WTC11 (cell line): Measurements from ENCODE around the gene HMGCL. TPM values are rescaled to one million over a fixed set of nuclear protein-coding genes. Genes with fewer than 3 reads are reported as not detected.

Experiments
- ATAC-seq: fragments of 200-7000 bp; cut with Tn5 transposase; 2 replicates; pipeline ENCODE4 v1.10.0; 2021; ENCODE audit warnings: mild to moderate bottlenecking, moderate library complexity
- CTCF ChIA-PET: fragments of 300-600 bp; sonication (Branson Sonifier 250); formaldehyde crosslinking; loops from one replicate; lab custom pipeline; 2021; ENCODE audit warnings: antibody characterized with exemption; lab: Charles Lee
- POLR2A ChIA-PET: fragments of 350-600 bp; sonication (Branson Sonifier 250); formaldehyde crosslinking; loops from one replicate; lab custom pipeline; 2021; ENCODE audit warnings: antibody characterized with exemption; lab: Charles Lee
- DNase-seq: peaks from one replicate; pipeline ENCODE4 v3.0.0; 2021; ENCODE audit warnings: low spot score
- H3K27ac Mint-ChIP-seq: 2 replicates; pipeline ENCODE4 v1.8.0; 2021; ENCODE audit warnings: mixed read lengths
- H3K27me3 Mint-ChIP-seq: 2 replicates; pipeline ENCODE4 v1.8.0; 2021; ENCODE audit warnings: low read depth, mild to moderate bottlenecking, moderate library complexity, mixed read lengths
- H3K36me3 Mint-ChIP-seq: 2 replicates; pipeline ENCODE4 v1.8.0; 2021; ENCODE audit warnings: mixed read lengths
- H3K4me1 Mint-ChIP-seq: 2 replicates; pipeline ENCODE4 v1.8.0; 2022; ENCODE audit warnings: mixed read lengths
- H3K4me3 Mint-ChIP-seq: 2 replicates; pipeline ENCODE4 v1.8.0; 2021; ENCODE audit warnings: mild to moderate bottlenecking, moderate library complexity, mixed read lengths
- H3K9me3 Mint-ChIP-seq: 2 replicates; pipeline ENCODE4 v1.8.0; 2021; ENCODE audit warnings: mixed read lengths
- CBFB ChIP-seq: sonication (generic); formaldehyde crosslinking; IDR thresholded peaks from 2 replicates; pipeline ENCODE4 v1.8.1; 2022; ENCODE audit warnings: mild to moderate bottlenecking, low read depth, missing genetic modification reagents
- EMX1 ChIP-seq: fragments of 250-450 bp; sonication (Bioruptor Pico); IDR thresholded peaks from 2 replicates; pipeline ENCODE4 v1.8.0; 2021; ENCODE audit warnings: mild to moderate bottlenecking
- FOXJ3 ChIP-seq: sonication (generic); formaldehyde crosslinking; IDR thresholded peaks from 2 replicates; pipeline ENCODE4 v1.9.0; 2021; ENCODE audit warnings: missing genetic modification reagents, mild to moderate bottlenecking, borderline replicate concordance
- FOXP1 ChIP-seq: sonication (generic); formaldehyde crosslinking; IDR thresholded peaks from 2 replicates; pipeline ENCODE4 v1.8.0; 2022; ENCODE audit warnings: missing genetic modification reagents, mild to moderate bottlenecking, moderate library complexity, borderline replicate concordance
- JUN ChIP-seq: sonication (generic); formaldehyde crosslinking; IDR thresholded peaks from 2 replicates; pipeline ENCODE4 v1.8.0; 2023; ENCODE audit warnings: mild to moderate bottlenecking, missing genetic modification reagents
- MXD4 ChIP-seq: fragments of 250-450 bp; sonication (Bioruptor Pico); IDR thresholded peaks from 2 replicates; pipeline ENCODE4 v1.8.0; 2021; ENCODE audit warnings: mild to moderate bottlenecking, moderate library complexity, borderline replicate concordance
- RORB ChIP-seq: fragments of 250-450 bp; sonication (Bioruptor Pico); IDR thresholded peaks from 2 replicates; pipeline ENCODE4 v1.9.0; 2021; ENCODE audit warnings: mild to moderate bottlenecking
- SP1 ChIP-seq: sonication (generic); formaldehyde crosslinking; conservative IDR thresholded peaks from 2 replicates; pipeline ENCODE4 v1.8.1; 2022; ENCODE audit warnings: missing genetic modification reagents
- TCF7 ChIP-seq: sonication (generic); formaldehyde crosslinking; IDR thresholded peaks from 2 replicates; pipeline ENCODE4 v1.8.0; 2022; ENCODE audit warnings: mild to moderate bottlenecking, low read depth, missing genetic modification reagents, moderate library complexity
- TEAD1 ChIP-seq: sonication (generic); formaldehyde crosslinking; IDR thresholded peaks from 2 replicates; pipeline ENCODE4 v1.8.0; 2022; ENCODE audit warnings: mild to moderate bottlenecking, missing genetic modification reagents
- ZNF232 ChIP-seq: sonication (generic); formaldehyde crosslinking; IDR thresholded peaks from 2 replicates; pipeline ENCODE4 v1.8.0; 2022; ENCODE audit warnings: mild to moderate bottlenecking, missing genetic modification reagents
- total RNA-seq: library from RNA; stranded (reverse); gene quantifications from 3 replicates; pipeline ENCODE4 v1.2.3, GENCODE V29; 2021
- TF ChIP-seq, protein P1 (sequence below): sonication (generic); formaldehyde crosslinking; IDR thresholded peaks from 2 replicates; pipeline ENCODE4 v1.8.1; 2023; ENCODE audit warnings: mild to moderate bottlenecking, missing genetic modification reagents, moderate library complexity
- TF ChIP-seq, protein P2 (sequence below): fragments of 200-600 bp; IDR thresholded peaks from 2 replicates; pipeline ENCODE4 v1.8.0; 2022; ENCODE audit warnings: antibody characterized with exemption
- TF ChIP-seq, protein P3 (sequence below): fragments of 250-450 bp; sonication (Bioruptor Pico); conservative IDR thresholded peaks from 2 replicates; pipeline ENCODE4 v1.9.0; 2021; ENCODE audit warnings: mild to moderate bottlenecking
- TF ChIP-seq, protein P4 (sequence below): sonication (generic); formaldehyde crosslinking; IDR thresholded peaks from 2 replicates; pipeline ENCODE4 v1.8.1; 2022; ENCODE audit warnings: missing genetic modification reagents, borderline replicate concordance
- TF ChIP-seq, protein P5 (sequence below): sonication (generic); formaldehyde crosslinking; conservative IDR thresholded peaks from 2 replicates; pipeline ENCODE4 v1.8.1; 2023; ENCODE audit warnings: mild to moderate bottlenecking, low read depth, missing genetic modification reagents, moderate library complexity
- TF ChIP-seq, protein P6 (sequence below): sonication (generic); formaldehyde crosslinking; IDR thresholded peaks from 2 replicates; pipeline ENCODE4 v1.8.0; 2022; ENCODE audit warnings: mild to moderate bottlenecking, missing genetic modification reagents
- TF ChIP-seq, protein P7 (sequence below): fragments of 250-450 bp; sonication (Bioruptor Pico); IDR thresholded peaks from 2 replicates; pipeline ENCODE4 v1.9.0; 2021; ENCODE audit warnings: mild to moderate bottlenecking, borderline replicate concordance

Gene HMGCL
- total RNA-seq, 1 experiment from 2014 or later, result 22.7 TPM

DNA sequence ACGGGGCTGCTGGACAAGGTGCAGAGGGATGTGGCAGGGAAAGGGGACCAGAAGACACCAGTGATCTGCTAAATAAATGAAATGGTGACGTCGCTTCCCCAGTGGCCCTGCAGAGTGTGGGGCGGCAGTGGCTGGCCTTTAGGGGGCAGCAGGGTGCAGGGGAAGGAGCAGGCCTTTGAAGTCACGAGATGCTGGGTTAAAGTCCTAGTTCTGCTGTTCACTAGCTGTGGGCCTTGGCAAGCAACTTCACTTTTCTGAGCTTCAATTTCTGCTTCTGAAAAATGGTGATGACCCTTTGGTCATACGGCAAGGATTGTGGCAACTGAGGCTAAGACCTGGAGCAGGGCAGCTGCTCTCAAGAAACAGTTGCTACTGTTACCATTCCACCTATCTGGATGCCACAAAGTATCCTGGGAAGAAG lies 15.5 kb downstream of the HMGCL start:
- Mint-ChIP-seq H3K9me3 (no peaks in the 10 kb centered on the region), H3K36me3 (peaks cover 6% of the 10 kb centered on the region; the same call in 1 of the 2 replicates), H3K4me1 (peaks cover 7% of the 10 kb centered on the region), H3K27ac (no peak overlapping the region), H3K27me3 (no peaks in the 10 kb centered on the region; the same call in 1 of the 2 replicates), H3K4me3 (no peak overlapping the region)
- TF ChIP-seq, protein P1, sequence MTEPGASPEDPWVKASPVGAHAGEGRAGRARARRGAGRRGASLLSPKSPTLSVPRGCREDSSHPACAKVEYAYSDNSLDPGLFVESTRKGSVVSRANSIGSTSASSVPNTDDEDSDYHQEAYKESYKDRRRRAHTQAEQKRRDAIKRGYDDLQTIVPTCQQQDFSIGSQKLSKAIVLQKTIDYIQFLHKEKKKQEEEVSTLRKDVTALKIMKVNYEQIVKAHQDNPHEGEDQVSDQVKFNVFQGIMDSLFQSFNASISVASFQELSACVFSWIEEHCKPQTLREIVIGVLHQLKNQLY (CRISPR knock-in tag), result no peak
- TF ChIP-seq, protein P2, sequence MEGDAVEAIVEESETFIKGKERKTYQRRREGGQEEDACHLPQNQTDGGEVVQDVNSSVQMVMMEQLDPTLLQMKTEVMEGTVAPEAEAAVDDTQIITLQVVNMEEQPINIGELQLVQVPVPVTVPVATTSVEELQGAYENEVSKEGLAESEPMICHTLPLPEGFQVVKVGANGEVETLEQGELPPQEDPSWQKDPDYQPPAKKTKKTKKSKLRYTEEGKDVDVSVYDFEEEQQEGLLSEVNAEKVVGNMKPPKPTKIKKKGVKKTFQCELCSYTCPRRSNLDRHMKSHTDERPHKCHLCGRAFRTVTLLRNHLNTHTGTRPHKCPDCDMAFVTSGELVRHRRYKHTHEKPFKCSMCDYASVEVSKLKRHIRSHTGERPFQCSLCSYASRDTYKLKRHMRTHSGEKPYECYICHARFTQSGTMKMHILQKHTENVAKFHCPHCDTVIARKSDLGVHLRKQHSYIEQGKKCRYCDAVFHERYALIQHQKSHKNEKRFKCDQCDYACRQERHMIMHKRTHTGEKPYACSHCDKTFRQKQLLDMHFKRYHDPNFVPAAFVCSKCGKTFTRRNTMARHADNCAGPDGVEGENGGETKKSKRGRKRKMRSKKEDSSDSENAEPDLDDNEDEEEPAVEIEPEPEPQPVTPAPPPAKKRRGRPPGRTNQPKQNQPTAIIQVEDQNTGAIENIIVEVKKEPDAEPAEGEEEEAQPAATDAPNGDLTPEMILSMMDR, result 0 out of 2 replicates have a peak, but pooled peaks have one; percentile 51
- CTCF ChIA-PET, result interaction anchor here (0.6 to 5.3 kb wide), 28 partner anchors 8 to 755 kb away, joined by 3 to 109 read pairs (median 8); partner anchors contain the start of genes CNR2, FUCA1, GALE and HMGCL
- ATAC-seq (peak; percentile 81), DNase-seq (peak; percentile 84)
- POLR2A ChIA-PET, result no interaction called here

DNA sequence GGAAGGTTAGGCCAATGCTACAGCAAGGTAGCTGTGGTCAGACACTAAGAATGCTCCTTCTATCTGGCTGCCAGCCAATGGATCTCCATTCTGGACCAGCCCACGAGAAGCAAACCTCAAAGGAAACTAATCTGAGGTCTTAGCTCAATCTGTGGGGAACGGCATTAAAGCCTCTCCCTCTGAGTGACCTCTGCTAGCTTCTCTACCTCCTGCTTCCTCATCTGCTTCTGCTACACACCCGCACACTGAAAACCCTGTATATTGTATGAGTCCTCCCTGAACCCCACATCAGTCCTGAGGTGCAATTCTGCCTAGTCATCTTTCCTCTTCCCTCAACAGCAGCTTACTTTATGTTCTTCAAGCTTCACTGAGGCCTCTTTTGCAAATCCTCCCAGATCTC lies 17.8 kb downstream of the HMGCL start:
- Mint-ChIP-seq H3K9me3 (no peaks in the 10 kb centered on the region), H3K27me3 (peaks cover 3% of the 10 kb centered on the region)
- ATAC-seq, result no peak
- TF ChIP-seq, protein P3, sequence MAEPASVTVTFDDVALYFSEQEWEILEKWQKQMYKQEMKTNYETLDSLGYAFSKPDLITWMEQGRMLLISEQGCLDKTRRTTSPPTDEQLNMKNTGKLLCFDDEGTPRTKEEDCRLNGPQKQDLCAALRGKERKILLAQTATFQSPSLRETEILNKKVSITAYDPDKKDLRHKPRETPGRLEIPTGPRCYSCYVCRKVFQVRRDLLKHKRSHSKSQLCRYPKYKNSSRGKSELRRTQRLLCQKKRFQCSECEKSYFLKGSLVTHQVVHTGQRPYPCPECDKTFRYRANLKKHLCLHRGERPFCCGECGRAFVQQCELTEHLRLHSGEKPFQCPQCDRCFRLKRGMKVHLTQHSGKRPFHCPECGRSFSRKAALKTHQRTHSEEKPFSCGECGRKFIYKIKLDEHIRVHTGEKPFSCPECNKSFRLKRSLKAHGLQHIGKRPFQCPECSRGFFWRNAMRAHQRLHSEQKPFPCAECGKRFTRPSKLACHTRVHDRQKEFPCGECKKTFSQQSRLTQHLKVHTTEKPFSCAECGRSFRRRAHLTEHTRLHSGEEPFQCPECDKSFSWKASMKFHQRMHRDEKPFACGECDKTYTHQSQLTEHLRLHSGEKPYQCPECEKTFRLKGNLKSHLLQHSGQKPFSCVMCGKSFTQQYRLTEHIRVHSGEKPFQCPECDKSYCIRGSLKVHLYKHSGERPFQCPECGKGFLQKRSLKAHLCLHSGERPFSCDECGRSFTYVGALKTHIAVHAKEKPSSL, result no peak
- TF ChIP-seq, protein P4, sequence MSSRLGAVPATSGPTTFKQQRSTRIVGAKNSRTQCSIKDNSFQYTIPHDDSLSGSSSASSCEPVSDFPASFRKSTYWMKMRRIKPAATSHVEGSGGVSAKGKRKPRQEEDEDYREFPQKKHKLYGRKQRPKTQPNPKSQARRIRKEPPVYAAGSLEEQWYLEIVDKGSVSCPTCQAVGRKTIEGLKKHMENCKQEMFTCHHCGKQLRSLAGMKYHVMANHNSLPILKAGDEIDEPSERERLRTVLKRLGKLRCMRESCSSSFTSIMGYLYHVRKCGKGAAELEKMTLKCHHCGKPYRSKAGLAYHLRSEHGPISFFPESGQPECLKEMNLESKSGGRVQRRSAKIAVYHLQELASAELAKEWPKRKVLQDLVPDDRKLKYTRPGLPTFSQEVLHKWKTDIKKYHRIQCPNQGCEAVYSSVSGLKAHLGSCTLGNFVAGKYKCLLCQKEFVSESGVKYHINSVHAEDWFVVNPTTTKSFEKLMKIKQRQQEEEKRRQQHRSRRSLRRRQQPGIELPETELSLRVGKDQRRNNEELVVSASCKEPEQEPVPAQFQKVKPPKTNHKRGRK (CRISPR knock-in tag), result no peak
- TF ChIP-seq ZNF232 (CRISPR knock-in tag) (no peak), JUN (CRISPR knock-in tag) (no peak), RORB (CRISPR knock-in tag) (no peak), EMX1 (CRISPR knock-in tag) (no peak), FOXJ3 (CRISPR knock-in tag) (no peak), TCF7 (CRISPR knock-in tag) (no peak), MXD4 (CRISPR knock-in tag) (no peak), SP1 (CRISPR knock-in tag) (no peak), TEAD1 (CRISPR knock-in tag) (no peak), FOXP1 (CRISPR knock-in tag) (no peak), CBFB (CRISPR knock-in tag) (no peak)
- TF ChIP-seq, protein P5, sequence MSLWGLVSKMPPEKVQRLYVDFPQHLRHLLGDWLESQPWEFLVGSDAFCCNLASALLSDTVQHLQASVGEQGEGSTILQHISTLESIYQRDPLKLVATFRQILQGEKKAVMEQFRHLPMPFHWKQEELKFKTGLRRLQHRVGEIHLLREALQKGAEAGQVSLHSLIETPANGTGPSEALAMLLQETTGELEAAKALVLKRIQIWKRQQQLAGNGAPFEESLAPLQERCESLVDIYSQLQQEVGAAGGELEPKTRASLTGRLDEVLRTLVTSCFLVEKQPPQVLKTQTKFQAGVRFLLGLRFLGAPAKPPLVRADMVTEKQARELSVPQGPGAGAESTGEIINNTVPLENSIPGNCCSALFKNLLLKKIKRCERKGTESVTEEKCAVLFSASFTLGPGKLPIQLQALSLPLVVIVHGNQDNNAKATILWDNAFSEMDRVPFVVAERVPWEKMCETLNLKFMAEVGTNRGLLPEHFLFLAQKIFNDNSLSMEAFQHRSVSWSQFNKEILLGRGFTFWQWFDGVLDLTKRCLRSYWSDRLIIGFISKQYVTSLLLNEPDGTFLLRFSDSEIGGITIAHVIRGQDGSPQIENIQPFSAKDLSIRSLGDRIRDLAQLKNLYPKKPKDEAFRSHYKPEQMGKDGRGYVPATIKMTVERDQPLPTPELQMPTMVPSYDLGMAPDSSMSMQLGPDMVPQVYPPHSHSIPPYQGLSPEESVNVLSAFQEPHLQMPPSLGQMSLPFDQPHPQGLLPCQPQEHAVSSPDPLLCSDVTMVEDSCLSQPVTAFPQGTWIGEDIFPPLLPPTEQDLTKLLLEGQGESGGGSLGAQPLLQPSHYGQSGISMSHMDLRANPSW (CRISPR knock-in tag), result no peak
- TF ChIP-seq, protein P6, sequence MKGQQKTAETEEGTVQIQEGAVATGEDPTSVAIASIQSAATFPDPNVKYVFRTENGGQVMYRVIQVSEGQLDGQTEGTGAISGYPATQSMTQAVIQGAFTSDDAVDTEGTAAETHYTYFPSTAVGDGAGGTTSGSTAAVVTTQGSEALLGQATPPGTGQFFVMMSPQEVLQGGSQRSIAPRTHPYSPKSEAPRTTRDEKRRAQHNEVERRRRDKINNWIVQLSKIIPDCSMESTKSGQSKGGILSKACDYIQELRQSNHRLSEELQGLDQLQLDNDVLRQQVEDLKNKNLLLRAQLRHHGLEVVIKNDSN (CRISPR knock-in tag), result no peak
- TF ChIP-seq, protein P7, sequence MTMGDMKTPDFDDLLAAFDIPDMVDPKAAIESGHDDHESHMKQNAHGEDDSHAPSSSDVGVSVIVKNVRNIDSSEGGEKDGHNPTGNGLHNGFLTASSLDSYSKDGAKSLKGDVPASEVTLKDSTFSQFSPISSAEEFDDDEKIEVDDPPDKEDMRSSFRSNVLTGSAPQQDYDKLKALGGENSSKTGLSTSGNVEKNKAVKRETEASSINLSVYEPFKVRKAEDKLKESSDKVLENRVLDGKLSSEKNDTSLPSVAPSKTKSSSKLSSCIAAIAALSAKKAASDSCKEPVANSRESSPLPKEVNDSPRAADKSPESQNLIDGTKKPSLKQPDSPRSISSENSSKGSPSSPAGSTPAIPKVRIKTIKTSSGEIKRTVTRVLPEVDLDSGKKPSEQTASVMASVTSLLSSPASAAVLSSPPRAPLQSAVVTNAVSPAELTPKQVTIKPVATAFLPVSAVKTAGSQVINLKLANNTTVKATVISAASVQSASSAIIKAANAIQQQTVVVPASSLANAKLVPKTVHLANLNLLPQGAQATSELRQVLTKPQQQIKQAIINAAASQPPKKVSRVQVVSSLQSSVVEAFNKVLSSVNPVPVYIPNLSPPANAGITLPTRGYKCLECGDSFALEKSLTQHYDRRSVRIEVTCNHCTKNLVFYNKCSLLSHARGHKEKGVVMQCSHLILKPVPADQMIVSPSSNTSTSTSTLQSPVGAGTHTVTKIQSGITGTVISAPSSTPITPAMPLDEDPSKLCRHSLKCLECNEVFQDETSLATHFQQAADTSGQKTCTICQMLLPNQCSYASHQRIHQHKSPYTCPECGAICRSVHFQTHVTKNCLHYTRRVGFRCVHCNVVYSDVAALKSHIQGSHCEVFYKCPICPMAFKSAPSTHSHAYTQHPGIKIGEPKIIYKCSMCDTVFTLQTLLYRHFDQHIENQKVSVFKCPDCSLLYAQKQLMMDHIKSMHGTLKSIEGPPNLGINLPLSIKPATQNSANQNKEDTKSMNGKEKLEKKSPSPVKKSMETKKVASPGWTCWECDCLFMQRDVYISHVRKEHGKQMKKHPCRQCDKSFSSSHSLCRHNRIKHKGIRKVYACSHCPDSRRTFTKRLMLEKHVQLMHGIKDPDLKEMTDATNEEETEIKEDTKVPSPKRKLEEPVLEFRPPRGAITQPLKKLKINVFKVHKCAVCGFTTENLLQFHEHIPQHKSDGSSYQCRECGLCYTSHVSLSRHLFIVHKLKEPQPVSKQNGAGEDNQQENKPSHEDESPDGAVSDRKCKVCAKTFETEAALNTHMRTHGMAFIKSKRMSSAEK (CRISPR knock-in tag), result no peak
- TF ChIP-seq, all 79 proteins: peak for 0
- Mint-ChIP-seq H3K4me1 (peaks cover 7% of the 10 kb centered on the region), H3K36me3 (no peaks in the 10 kb centered on the region), H3K27ac (no peak overlapping the region), H3K4me3 (no peak overlapping the region)
- ChIA-PET POLR2A (no interaction called here), CTCF (interaction anchor here (0.8 to 4.7 kb wide), 3 partner anchors 109 to 264 kb away, joined by 3 to 98 read pairs (median 3); no protein-coding TSS in a partner anchor)
- no peak for DNase-seq
